SK-N-SH (cell line): Measurements from ENCODE around the gene ZNF579. TPM values are rescaled to one million over a fixed set of nuclear protein-coding genes. Genes with fewer than 3 reads are reported as not detected.

Experiments used
- CTCF ChIA-PET: fragments of 300-600, 350-600 bp; formaldehyde crosslinking; extraction: SDS; loops from one replicate; lab custom pipeline; 2021; lab: Yijun Ruan, JAX
- POLR2A ChIA-PET: fragments of 350-600 bp; sonication (Branson Sonifier 250); formaldehyde crosslinking; extraction: SDS; loops from one replicate; lab custom pipeline; 2020; ENCODE audit warnings: antibody characterized with exemption, inconsistent platforms; lab: Yijun Ruan, JAX
- DNase-seq: peaks from one replicate; pipeline ENCODE4 v3.0.0; 2012
- H2AFZ ChIP-seq: fragments of 200-600 bp; sonication (generic); 2 replicates; pipeline ENCODE4 v1.8.1; 2016; ENCODE audit warnings: antibody characterized with exemption, mild to moderate bottlenecking, low read depth
- H3F3A ChIP-seq: fragments of 200-600 bp; sonication (generic); replicated peaks from 2 replicates; pipeline ENCODE3; 2016; ENCODE audit warnings: antibody characterized with exemption, mild to moderate bottlenecking; ENCODE audit not compliant: insufficient read depth
- H3K27ac ChIP-seq, 2 experiments: fragments of 200-500 bp in 1 of 2; fragments of 200-600 bp in 1 of 2; sonication (Bioruptor generic) in 1 of 2; sonication (generic), shearing (Covaris generic) in 1 of 2; 2 replicates each; pipeline versions ENCODE4 v1.5.1 to v1.6.1; 2014 to 2016; ENCODE audit warnings: low read depth in 2 of 2, inconsistent platforms in 1 of 2, low read length in 1 of 2, mild to moderate bottlenecking in 1 of 2, mixed read lengths in 1 of 2
- H3K27me3 ChIP-seq: fragments of 200-600 bp; sonication (generic), shearing (Covaris generic); 2 replicates; pipeline ENCODE4 v1.6.1; 2016; ENCODE audit warnings: mixed run types; ENCODE audit not compliant: insufficient read depth
- H3K36me3 ChIP-seq, 2 experiments: fragments of 200-500 bp in 1 of 2; fragments of 200-600 bp in 1 of 2; sonication (Bioruptor generic) in 1 of 2; sonication (generic) in 1 of 2; replicated peaks in 1 of 2; 2 replicates each; pipeline versions ENCODE3 to v1.5.1; 2014 to 2016; ENCODE audit warnings: low read length in 1 of 2, mild to moderate bottlenecking in 1 of 2; ENCODE audit not compliant: insufficient read depth in 2 of 2, control insufficient read depth in 1 of 2
- H3K4me1 ChIP-seq, 2 experiments: fragments of 200-500 bp in 1 of 2; fragments of 200-600 bp in 1 of 2; sonication (Bioruptor generic) in 1 of 2; sonication (generic), shearing (Covaris generic) in 1 of 2; 2 replicates each; pipeline versions ENCODE4 v1.5.1 to v1.6.1; 2014 to 2016; ENCODE audit warnings: low read depth in 1 of 2, low read length in 1 of 2, mixed run types in 1 of 2; ENCODE audit not compliant: insufficient read depth in 2 of 2, control insufficient read depth in 1 of 2
- H3K4me2 ChIP-seq: fragments of 200-600 bp; sonication (generic), shearing (Covaris generic); 2 replicates; pipeline ENCODE4 v1.6.1; 2017; ENCODE audit warnings: mixed run types
- H3K4me3 ChIP-seq, 2 experiments: fragments of 200-500 bp in 1 of 2; fragments of 200-600 bp in 1 of 2; sonication (Bioruptor generic) in 1 of 2; sonication (generic), shearing (Covaris generic) in 1 of 2; 2 replicates each; pipeline versions ENCODE4 v1.5.1 to v1.8.1; 2014 to 2016; ENCODE audit warnings: low read depth in 2 of 2, inconsistent platforms in 1 of 2, low read length in 1 of 2, mild to moderate bottlenecking in 1 of 2, mixed read lengths in 1 of 2, moderate library complexity in 1 of 2
- H3K79me2 ChIP-seq: fragments of 200-600 bp; sonication (generic); 2 replicates; pipeline ENCODE4 v1.8.1; 2017; ENCODE audit warnings: mild to moderate bottlenecking; ENCODE audit not compliant: insufficient read depth
- H3K9ac ChIP-seq: fragments of 200-600 bp; sonication (generic); 2 replicates; pipeline ENCODE4 v1.6.1; 2017; ENCODE audit warnings: mixed run types
- H3K9me2 ChIP-seq: fragments of 200-600 bp; sonication (generic); 2 replicates; pipeline ENCODE4 v1.6.1; 2017; ENCODE audit warnings: mixed run types
- H3K9me3 ChIP-seq: fragments of 200-600 bp; sonication (generic); 2 replicates; pipeline ENCODE4 v1.6.1; 2017; ENCODE audit warnings: mixed run types, mild to moderate bottlenecking, moderate library complexity
- H4K20me1 ChIP-seq: fragments of 200-600 bp; sonication (generic); 2 replicates; pipeline ENCODE4 v1.6.1; 2017; ENCODE audit warnings: mild to moderate bottlenecking, mixed run types; ENCODE audit not compliant: insufficient read depth
- CHD2 ChIP-seq: fragments of 150-350 bp; IDR thresholded peaks from 2 replicates; pipeline ENCODE4 v1.6.1; 2018; ENCODE audit warnings: low read length; ENCODE audit not compliant: partially characterized antibody
- ELF1 ChIP-seq: IDR thresholded peaks from 2 replicates; pipeline ENCODE4 v1.4.0; 2012
- GABPA ChIP-seq: IDR thresholded peaks from 2 replicates; pipeline ENCODE4 v1.4.0; 2012; ENCODE audit warnings: low read depth, mild to moderate bottlenecking
- JUND ChIP-seq: IDR thresholded peaks from 2 replicates; pipeline ENCODE4 v1.4.0; 2012
- MXI1 ChIP-seq: IDR thresholded peaks from 2 replicates; pipeline ENCODE4 v1.6.1; 2012; ENCODE audit warnings: mild to moderate bottlenecking, low read depth, low read length, improper control_type of control experiment
- NRF1 ChIP-seq: IDR thresholded peaks from 2 replicates; pipeline ENCODE4 v1.6.1; 2012; ENCODE audit warnings: low read depth, mild to moderate bottlenecking, low read length
- PBX3 ChIP-seq: IDR thresholded peaks from 2 replicates; pipeline ENCODE4; 2012
- RAD21 ChIP-seq: IDR thresholded peaks from 2 replicates; pipeline ENCODE4 v1.6.1; 2012; ENCODE audit warnings: mild to moderate bottlenecking, low read length
- RCOR1 ChIP-seq: fragments of 150-350 bp; IDR thresholded peaks from 2 replicates; pipeline ENCODE4 v1.6.1; 2017; ENCODE audit warnings: antibody characterized with exemption, low read length
- RFX5 ChIP-seq: IDR thresholded peaks from 2 replicates; pipeline ENCODE4 v1.6.1; 2012; ENCODE audit warnings: mild to moderate bottlenecking, improper control_type of control experiment, low read length
- RXRA ChIP-seq: IDR thresholded peaks from 2 replicates; pipeline ENCODE4 v1.4.0; 2012; ENCODE audit warnings: low read depth, mild to moderate bottlenecking, borderline replicate concordance
- TAF1 ChIP-seq: IDR thresholded peaks from 2 replicates; pipeline ENCODE4 v1.6.1; 2012; ENCODE audit warnings: low read depth, mild to moderate bottlenecking, low read length, moderate library complexity, borderline replicate concordance
- ZBTB33 ChIP-seq: IDR thresholded peaks from 2 replicates; pipeline ENCODE4 v1.4.0; 2012; ENCODE audit warnings: low read depth, borderline replicate concordance
- WGBS: methylation state at CpG from one replicate; pipeline ENCODE4 v1.1.6; 2017; ENCODE audit warnings: low lambda C conversion rate; 5-methylcytosine and 5-hydroxymethylcytosine counted together
- polyA plus RNA-seq, 3 experiments: library from polyadenylated mRNA; depleted of rRNA; stranded (reverse); fragments of >200 nt; gene quantifications; 2 replicates each; pipeline ENCODE4 v1.2.3, GENCODE V29; 2012
- TF ChIP-seq, protein P1 (sequence below): IDR thresholded peaks from 2 replicates; pipeline ENCODE4 v1.4.0; 2012; ENCODE audit warnings: low read depth

The ZNF579 gene
- polyA plus RNA-seq, 1 of the 3 experiments (the other 2 are of a cell fraction): 5.9 TPM

- H4K20me1 ChIP-seq: peaks cover 28% of the 10 kb centered on the region; the same call in 1 of the 2 replicates
- POLR2A ChIA-PET: interaction anchor here (0.5 to 2.0 kb wide), 4 partner anchors 14 to 30 kb away, joined by 3 to 10 read pairs (median 3); no protein-coding TSS in a partner anchor
- H3K4me2 ChIP-seq: peak overlapping the region; percentile 96; the same call in 1 of the 2 replicates
- peak; percentile 97 for DNase-seq
- CTCF ChIA-PET: interaction anchor here (0.6 to 3.5 kb wide), 19 partner anchors 20 to 749 kb away, joined by 3 to 31 read pairs (median 4); partner anchors contain the start of genes ZNF579 and ZNF784
- peaks cover 24% of the 10 kb centered on the region for H3F3A ChIP-seq
- peaks cover 57% of the 10 kb centered on the region for H3K79me2 ChIP-seq
- H3K36me3 ChIP-seq: peaks cover 9 to 23% of the 10 kb centered on the region in 2 experiments
- H3K9me2 ChIP-seq: no peaks in the 10 kb centered on the region
- H3K9me3 ChIP-seq: no peaks in the 10 kb centered on the region
- no peaks in the 10 kb centered on the region for H3K27me3 ChIP-seq
- TF ChIP-seq GABPA (peak; percentile 85), ELF1 (peak; percentile 68; the same call in 1 of the 2 replicates), ZBTB33 (0 out of 2 replicates have a peak, but pooled peaks have one; percentile 23), RFX5 (no peak), NRF1 (peak; percentile 95), CHD2 (no peak), MXI1 (peak; percentile 76)
- TF ChIP-seq, protein P1, sequence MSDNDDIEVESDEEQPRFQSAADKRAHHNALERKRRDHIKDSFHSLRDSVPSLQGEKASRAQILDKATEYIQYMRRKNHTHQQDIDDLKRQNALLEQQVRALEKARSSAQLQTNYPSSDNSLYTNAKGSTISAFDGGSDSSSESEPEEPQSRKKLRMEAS: peak; percentile 89
- peak overlapping the region; percentile 88 to 93; a peak in 3 of 4 replicates for H3K4me3 ChIP-seq
- peak overlapping the region; percentile 93; the same call in 1 of the 2 replicates for H3K9ac ChIP-seq
- H3K27ac ChIP-seq: peak overlapping the region; percentile 95 to 97
- no peak overlapping the region for H2AFZ ChIP-seq
- peaks cover 3 to 21% of the 10 kb centered on the region in 2 experiments; a peak in 3 of 4 replicates for H3K4me1 ChIP-seq
- 2% methylated on average over 16 of the region's 43 CpGs for WGBS
Observed at GRCh38 chr19:55605207-55605636, 24.6 kb upstream of the ZNF579 start.

DNA sequence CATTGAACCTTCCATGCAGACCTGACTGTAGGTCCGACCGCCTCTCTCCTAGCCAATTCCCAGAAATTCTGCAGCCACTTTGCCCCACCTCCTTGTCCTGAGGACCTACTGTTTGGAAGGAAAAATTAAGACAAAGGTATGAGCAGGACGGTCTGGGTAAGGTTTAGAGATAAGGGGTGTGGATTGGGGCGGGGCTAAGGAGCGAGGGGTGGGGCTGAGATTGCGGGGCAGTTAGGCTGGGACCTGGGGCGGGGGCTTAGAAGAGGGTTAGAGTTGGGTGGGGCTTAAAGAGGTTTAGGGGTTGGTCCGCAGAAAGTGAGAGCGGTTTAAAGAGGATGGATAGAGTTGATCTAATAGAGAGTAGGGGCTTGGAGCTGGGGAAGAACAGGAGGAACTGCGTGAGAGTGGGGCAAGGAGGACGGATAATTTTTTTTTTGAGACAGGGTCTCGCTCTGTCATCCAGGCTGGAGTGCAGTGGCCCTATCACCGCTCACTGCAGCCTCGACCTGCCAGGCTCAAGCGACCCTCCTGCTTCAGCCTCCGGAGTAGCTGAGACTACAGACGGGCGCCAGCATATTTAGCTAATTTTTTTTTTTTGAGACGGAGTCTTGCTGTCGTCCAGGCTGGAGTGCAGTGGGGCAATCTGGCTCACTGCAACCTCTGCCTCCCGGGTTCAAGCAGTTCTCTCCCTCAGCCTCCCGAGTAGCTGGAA is 23.1 kb upstream of the ZNF579 start:
- H3K27me3 ChIP-seq: no peaks in the 10 kb centered on the region
- 93% methylated on average over 22 of the region's 22 CpGs for WGBS
- H3K4me2 ChIP-seq: peak overlapping the region; percentile 96
- H3K27ac ChIP-seq: peak overlapping the region; percentile 11 to 95; a peak in 3 of 4 replicates
- POLR2A ChIA-PET: no interaction called here
- H3K36me3 ChIP-seq: peaks cover 0 to 8% of the 10 kb centered on the region in 2 experiments
- peaks cover 19% of the 10 kb centered on the region; the same call in 1 of the 2 replicates for H4K20me1 ChIP-seq
- no peak for TF ChIP-seq RAD21
- no peak for TF ChIP-seq RFX5
- TF ChIP-seq RXRA: no peak
- no peak for TF ChIP-seq ZBTB33
- no peak for TF ChIP-seq PBX3
- no peak for TF ChIP-seq RCOR1
- TF ChIP-seq JUND: no peak
- no peak for TF ChIP-seq CHD2
- TF ChIP-seq TAF1: no peak
- TF ChIP-seq, all 33 proteins: peak for 0
- Histone ChIP-seq H3F3A (peaks cover 24% of the 10 kb centered on the region), H3K9me3 (no peaks in the 10 kb centered on the region), H3K79me2 (peaks cover 42% of the 10 kb centered on the region), H3K9ac (no peak overlapping the region; the same call in 1 of the 2 replicates), H2AFZ (no peak overlapping the region), H3K9me2 (no peaks in the 10 kb centered on the region), H3K4me3 (peak overlapping the region in 1 of 2 experiments; percentile 64; a peak in 1 of 4 replicates), H3K4me1 (peaks cover 3 to 21% of the 10 kb centered on the region in 2 experiments; a peak in 3 of 4 replicates)
- CTCF ChIA-PET: interaction anchor here (0.9 to 3.5 kb wide), 4 partner anchors 22 to 87 kb away, joined by 3 to 31 read pairs (median 17); partner anchors contain the start of gene ZNF784
- DNase-seq: no peak
